Measurements from ENCODE around the gene LYPD8.

Gene LYPD8

DNA sequence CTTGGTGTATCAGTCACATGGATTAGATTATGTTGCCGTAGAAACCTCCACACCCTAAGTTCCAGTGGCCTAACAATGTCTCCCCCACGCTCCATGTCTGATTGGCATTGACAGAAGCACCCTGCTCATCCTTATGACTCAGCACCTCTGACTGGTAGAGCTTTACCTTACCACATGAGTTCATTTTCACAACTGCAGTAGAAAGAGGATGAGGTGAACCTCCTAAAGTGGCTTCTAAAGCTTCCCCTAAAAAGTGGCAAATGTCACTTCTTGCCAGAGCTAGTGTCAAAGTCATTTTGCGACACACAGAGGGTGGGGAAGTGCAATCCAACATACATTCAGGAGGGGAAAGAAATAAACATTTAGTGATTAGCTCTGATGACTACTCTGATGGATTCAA lies 30.6 kb upstream of the LYPD8 start:
- in situ Hi-C loops (cut with HindIII; ENCODE audit: low pct_unique_long_range_greater_than_20kb, low sequenced_read_pairs), result no loop called here
- no peak for DNase-seq (ENCODE audit: low read depth in 1 of 2, low spot score in 1 of 2)
- TF ChIP-seq JUND (IDR thresholded peaks at IDR 0.05; ENCODE audit: low read depth), result no peak

DNA sequence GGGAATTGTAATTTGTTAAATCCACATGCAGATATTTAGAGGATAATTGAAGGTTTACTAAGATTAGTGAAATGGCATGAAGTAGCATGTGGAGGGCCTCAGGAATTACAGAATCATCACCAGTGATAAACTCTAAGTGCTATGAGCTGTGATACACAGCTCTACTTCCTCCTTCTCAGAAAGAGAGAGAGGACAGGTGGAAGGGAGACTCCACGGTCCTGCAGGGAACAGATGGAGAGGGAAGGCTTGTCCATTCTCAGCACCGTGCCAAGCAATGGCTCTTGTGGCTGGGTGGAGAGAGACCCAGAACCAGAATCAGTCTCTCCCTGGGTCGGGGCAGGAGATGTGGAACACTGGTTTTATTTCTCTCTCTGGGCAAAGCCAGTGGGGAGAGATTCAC lies 27.8 kb upstream of the LYPD8 start:
- TF ChIP-seq JUND (IDR thresholded peaks at IDR 0.05; ENCODE audit: low read depth), result no peak
- DNase-seq (ENCODE audit: low read depth in 1 of 2, low spot score in 1 of 2), result no peak
- in situ Hi-C loops (cut with HindIII; ENCODE audit: low pct_unique_long_range_greater_than_20kb, low sequenced_read_pairs), result no loop called here

DNA sequence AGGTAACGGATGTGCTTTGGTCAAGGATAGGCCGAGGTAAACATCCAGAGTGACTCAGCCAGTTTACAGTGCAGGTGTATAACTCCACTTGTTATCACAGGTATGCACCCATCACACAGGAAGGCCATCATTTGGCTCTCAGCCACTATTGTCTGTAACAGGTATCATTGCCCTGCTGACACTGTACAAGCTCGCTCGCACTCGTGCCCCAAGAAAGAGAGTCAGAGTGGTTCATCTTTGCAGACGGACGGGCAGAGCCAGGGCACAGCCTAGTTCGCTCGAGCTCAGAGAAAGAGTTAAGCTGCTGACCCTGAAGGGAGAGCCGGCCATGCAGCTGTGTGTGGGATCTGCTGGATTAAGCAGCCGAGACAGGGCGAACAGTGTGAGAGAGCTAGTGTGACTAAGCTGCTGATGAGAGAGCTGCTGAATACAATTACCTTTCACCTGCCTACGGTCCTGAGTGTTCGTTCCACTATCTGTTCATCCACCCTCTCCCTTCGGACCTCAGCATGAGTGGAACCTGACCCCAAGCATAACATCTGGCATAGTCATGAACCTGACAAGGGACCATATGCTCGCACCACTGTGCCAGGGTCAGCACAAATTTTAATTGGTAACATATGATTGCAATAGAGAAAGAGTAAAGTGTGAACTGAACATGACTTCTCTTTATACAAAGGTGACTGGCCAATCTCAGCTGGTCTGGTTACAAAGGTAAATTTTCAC lies 27.0 kb upstream of the LYPD8 start:
- TF ChIP-seq JUND (IDR thresholded peaks at IDR 0.05; ENCODE audit: low read depth), result no peak
- in situ Hi-C loops (cut with HindIII; ENCODE audit: low pct_unique_long_range_greater_than_20kb, low sequenced_read_pairs), result no loop called here
- no peak for DNase-seq (ENCODE audit: low read depth in 1 of 2, low spot score in 1 of 2)

DNA sequence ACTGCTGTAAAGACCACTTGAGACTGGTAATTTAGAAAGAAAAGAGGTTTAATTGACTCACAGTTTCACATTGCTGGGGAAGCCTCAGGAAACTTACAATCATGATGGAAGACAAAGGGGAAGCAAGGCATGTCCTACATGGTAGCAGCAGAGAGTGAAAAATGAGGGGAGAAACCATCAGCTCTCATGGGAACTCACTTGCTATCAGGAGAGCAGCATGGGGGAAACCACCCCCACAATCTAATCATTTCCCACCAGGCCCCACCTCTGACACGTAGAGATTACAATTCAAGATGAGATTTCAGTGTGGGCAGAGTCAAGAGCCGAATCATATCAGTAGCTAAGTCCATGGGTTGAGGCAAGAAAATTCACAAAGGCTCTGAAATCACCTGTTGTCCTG lies 23.8 kb upstream of the LYPD8 start:
- in situ Hi-C loops (cut with HindIII; ENCODE audit: low pct_unique_long_range_greater_than_20kb, low sequenced_read_pairs), result no loop called here
- TF ChIP-seq JUND (IDR thresholded peaks at IDR 0.05; ENCODE audit: low read depth), result no peak
- DNase-seq (ENCODE audit: low read depth in 1 of 2, low spot score in 1 of 2), result no peak

DNA sequence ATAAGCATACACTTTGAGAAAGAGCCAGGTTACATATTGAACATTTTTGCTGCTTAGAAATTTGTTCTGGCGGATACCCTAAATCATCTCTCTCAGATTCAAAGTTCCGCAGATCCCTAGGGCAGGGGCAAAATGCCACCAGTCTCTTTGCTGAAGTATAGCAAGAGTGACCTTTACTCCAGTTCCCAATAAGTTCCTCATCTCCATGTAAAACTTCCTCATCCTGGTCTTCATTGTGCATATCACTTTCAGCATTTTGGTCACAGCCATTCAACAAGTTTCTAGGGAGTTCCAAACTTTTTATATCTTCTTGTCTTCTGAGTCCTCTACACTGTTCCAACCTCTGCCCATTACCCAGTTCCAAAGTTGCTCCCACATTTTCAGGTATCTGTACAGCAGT lies 23.3 kb upstream of the LYPD8 start:
- TF ChIP-seq JUND (IDR thresholded peaks at IDR 0.05; ENCODE audit: low read depth), result no peak
- in situ Hi-C loops (cut with HindIII; ENCODE audit: low pct_unique_long_range_greater_than_20kb, low sequenced_read_pairs), result no loop called here
- DNase-seq (ENCODE audit: low read depth in 1 of 2, low spot score in 1 of 2), result no peak

DNA sequence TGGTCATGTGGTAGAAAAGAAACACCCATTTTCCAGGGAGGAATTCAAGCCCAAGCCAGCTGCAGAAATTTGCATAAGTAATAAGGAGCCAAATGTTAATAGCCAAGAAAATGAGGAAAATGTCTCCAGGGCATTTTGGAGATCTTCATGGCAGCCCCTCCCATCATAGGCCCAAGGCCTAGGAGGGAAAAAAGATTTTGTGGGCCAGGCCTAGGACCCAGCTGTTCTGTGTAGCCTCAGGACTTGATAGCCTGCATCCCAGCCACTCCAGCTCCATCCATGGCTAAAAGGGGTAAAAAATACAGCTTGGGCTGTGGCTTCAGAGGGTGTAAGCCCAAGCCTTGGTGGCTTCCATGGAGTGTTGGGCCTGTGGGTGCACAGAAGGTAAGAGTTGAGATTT lies 21.4 kb upstream of the LYPD8 start:
- in situ Hi-C loops (cut with HindIII; ENCODE audit: low pct_unique_long_range_greater_than_20kb, low sequenced_read_pairs), result no loop called here
- no peak for TF ChIP-seq JUND (IDR thresholded peaks at IDR 0.05; ENCODE audit: low read depth)

DNA sequence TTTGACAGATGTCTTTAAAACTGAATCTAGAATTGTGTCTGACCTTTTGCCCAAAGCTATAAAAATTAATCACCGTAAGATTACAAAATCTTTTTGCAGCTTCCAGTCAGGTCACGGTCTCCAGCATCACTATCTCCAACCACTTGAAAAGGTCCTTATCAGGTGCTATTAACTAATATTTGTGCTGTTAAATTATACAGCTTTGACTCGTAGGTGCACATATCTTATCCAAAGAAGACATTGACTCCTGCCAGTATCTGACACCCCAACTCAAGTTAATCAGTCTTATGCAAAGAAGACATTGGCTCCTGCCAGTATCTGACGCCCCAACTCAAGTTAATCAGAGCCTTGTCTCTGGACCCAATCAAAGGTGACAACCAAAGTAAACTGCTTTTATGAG lies 19.9 kb upstream of the LYPD8 start:
- TF ChIP-seq JUND (IDR thresholded peaks at IDR 0.05; ENCODE audit: low read depth), result no peak
- DNase-seq (ENCODE audit: low read depth in 1 of 2, low spot score in 1 of 2), result no peak
- in situ Hi-C loops (cut with HindIII; ENCODE audit: low pct_unique_long_range_greater_than_20kb, low sequenced_read_pairs), result no loop called here

More for the DNA sequence above, 21.4 kb upstream of the LYPD8 start:
- DNase-seq (ENCODE audit: low read depth in 1 of 2, low spot score in 1 of 2), result no peak

DNA sequence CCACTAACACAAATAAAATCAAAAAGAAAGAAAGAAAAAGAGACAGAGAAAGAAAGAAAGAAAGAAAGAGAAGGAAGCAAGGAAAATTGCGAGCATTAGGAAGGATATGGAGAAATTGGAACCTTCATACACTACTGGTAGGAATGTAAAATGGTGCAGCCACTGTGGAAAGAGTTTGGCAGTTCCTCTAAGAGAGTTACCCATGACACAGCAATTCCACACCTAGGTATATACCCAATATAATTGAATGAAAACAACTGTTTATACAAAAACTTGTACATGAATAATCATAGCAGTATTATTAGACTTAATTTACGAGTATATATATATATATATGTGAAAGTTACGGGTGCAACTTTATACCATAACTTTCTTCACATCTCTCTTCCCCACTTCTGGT lies 4.1 kb upstream of the LYPD8 start:
- in situ Hi-C loops (cut with HindIII; ENCODE audit: low pct_unique_long_range_greater_than_20kb, low sequenced_read_pairs), result no loop called here

DNA sequence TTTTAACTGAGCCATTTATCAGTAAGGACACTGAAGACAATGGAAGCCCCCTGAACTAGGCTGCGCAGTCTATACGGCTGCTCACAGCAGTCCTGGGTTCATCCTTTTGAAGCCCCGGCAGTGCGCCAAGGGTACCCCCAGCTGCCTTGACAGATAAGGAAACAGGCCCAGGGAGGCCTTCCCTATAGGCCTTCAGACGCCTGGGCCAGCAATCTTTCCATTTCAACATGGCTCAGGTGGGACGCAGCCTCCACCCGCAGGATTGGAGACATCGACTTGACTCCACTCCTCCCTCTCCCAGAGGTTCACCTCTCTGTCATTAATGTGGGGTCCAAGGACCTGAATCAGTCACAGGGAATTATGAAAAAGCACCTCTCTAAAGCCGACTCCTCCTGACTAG lies 2.8 kb upstream of the LYPD8 start:
- in situ Hi-C loops (cut with HindIII; ENCODE audit: low pct_unique_long_range_greater_than_20kb, low sequenced_read_pairs), result no loop called here
- TF ChIP-seq JUND (IDR thresholded peaks at IDR 0.05; ENCODE audit: low read depth), result no peak
- no peak for DNase-seq (ENCODE audit: low read depth in 1 of 2, low spot score in 1 of 2)

More for the DNA sequence above, 4.1 kb upstream of the LYPD8 start:
- DNase-seq (ENCODE audit: low read depth in 1 of 2, low spot score in 1 of 2), result no peak
- TF ChIP-seq JUND (IDR thresholded peaks at IDR 0.05; ENCODE audit: low read depth), result no peak

DNA sequence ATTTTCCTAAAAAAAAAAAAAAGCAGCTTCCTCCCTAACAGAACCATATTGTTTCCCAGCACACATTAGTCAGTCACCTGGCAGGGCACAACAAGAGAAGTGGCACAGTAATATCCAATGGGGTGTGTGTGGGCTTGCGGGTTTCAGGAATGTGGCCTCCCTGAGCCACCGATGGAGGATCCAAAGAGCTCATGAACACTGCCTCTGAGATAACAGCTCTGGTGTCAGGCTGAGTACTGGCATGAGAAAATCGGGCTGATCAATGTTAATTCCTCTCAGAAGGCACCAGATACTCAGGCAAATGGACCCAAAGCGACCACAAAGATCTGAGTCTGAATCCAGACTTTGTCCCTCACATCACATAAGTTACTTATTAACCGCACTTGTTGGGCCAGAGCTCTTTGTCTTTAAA lies 2.2 kb upstream of the LYPD8 start:
- in situ Hi-C loops (cut with HindIII; ENCODE audit: low pct_unique_long_range_greater_than_20kb, low sequenced_read_pairs), result no loop called here
- DNase-seq (ENCODE audit: low read depth in 1 of 2, low spot score in 1 of 2), result no peak
- no peak for TF ChIP-seq JUND (IDR thresholded peaks at IDR 0.05; ENCODE audit: low read depth)

DNA sequence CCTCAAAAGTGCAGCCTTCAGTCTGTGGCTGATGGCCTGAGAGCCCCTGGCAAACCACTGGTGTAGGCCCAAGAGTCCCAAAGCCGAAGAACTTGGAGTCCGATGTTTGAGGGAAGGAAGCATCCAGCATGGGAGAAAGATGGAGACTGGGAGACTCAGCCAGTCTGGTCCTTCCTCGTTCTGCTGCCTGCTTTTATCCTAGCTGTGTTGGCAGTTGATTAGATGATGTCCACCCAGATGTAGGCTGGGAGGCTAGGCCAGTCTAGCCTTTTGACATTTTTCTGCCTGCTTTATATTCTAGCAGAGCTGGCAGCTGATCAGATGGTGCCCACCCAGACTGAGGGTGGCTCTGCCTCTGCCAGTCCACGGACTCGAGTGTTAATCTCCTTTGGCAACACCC lies 1.1 kb upstream of the LYPD8 start:
- in situ Hi-C loops (cut with HindIII; ENCODE audit: low pct_unique_long_range_greater_than_20kb, low sequenced_read_pairs), result no loop called here
- no peak for DNase-seq (ENCODE audit: low read depth in 1 of 2, low spot score in 1 of 2)
- TF ChIP-seq JUND (IDR thresholded peaks at IDR 0.05; ENCODE audit: low read depth), result no peak

DNA sequence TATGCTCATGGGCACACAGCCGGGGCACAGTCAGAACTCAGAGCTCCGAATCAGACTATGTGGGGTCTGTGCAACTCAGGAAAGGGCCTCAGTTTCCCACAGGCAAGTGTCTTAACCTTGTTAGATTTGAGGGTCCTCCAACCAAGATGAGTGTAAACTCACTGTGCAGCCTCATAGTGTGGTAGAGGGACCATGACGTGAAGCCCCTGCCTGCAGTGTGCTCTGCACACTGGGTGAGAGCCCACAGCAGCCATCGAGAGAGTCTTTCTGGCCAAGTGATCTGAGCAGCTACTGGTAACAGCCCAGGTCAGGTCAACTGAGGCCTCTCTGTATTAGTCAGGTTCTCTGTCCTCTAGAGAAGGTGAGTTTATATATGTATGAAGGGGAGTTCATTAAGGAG lies 592 bp upstream of the LYPD8 start:
- in situ Hi-C loops (cut with HindIII; ENCODE audit: low pct_unique_long_range_greater_than_20kb, low sequenced_read_pairs), result no loop called here
- no peak for TF ChIP-seq JUND (IDR thresholded peaks at IDR 0.05; ENCODE audit: low read depth)
- no peak for DNase-seq (ENCODE audit: low read depth in 1 of 2, low spot score in 1 of 2)

DNA sequence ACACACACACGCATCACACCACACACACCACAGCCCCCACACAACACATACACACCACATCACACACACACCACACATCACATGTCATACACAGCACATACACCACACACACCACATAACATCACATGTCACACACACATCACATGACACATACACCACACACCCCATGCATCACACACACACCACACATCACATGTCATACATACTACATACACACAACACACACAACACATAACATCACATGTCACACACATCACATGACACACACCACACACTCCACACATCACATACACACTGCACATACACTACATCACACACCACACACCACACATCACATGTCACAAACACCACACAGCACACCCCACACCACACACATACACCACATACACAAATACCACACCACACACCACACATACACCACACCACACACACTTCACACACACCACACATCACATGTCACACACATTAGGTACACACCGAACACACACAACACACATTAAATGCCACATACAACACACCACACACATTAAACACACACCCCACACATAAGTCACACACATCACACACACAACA lies 1.8 kb downstream of the LYPD8 start:
- DNase-seq (ENCODE audit: low read depth in 1 of 2, low spot score in 1 of 2), result no peak
- in situ Hi-C loops (cut with HindIII; ENCODE audit: low pct_unique_long_range_greater_than_20kb, low sequenced_read_pairs), result no loop called here
- TF ChIP-seq JUND (IDR thresholded peaks at IDR 0.05; ENCODE audit: low read depth), result no peak
